ENCODE measurements around the gene LRRC70.

LRRC70 gene

DNA sequence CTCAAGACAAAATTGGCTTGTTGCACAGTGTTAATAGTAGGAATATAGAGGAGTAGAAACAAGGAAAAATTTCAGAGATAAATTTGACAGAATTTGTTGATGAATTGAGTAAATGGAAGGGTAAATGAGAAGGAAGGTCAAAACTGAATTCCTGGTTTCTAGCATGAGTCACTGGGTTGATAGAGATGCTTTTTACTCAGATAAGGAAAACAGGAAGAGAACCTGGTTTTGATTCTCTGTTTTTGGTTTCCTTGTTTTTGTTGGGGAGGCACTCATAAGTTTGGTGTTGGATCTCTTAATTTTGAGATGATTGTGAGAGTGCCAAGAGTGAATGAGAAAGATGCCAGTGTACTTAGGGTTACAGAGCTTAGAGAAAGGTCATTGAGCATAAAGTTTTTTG is 7.1 kb downstream of the LRRC70 start:
- no peak for DNase-seq (ENCODE audit: extremely low read depth, low read depth)
- no peak for TF ChIP-seq CTCF (IDR thresholded peaks at IDR 0.05; ENCODE audit: low read depth, low read length)

DNA sequence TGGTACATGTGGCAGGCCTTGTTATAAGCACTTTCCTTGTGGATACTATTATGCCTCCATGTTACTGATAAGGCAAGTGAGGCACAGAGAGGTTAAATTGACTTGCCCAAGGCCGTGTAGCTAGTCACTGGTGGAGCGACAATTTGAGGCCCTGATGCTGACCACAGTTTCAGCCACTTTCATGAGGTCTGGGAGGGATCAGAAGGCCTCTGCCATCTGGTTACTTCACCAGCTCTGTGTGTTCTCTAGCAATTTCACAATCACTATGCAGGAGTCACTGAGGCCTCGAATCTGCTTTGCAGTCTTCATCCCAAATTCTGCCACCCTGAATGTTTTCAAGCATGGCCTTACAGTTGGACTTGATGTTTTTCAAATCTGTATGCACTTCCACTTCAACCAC is 9.1 kb downstream of the LRRC70 start:
- TF ChIP-seq CTCF (IDR thresholded peaks at IDR 0.05; ENCODE audit: low read depth, low read length): no peak
- no peak for DNase-seq (ENCODE audit: extremely low read depth, low read depth)

- TF ChIP-seq CTCF (IDR thresholded peaks at IDR 0.05; ENCODE audit: low read depth, low read length): no peak
These were observed 10.0 kb downstream of the LRRC70 start for GRCh38 chr5:62588668-62589067.

GRCh38 chr5:62589504-62589903 is 10.9 kb downstream of the LRRC70 start:
- no peak for DNase-seq (ENCODE audit: extremely low read depth, low read depth)
- no peak for TF ChIP-seq CTCF (IDR thresholded peaks at IDR 0.05; ENCODE audit: low read depth, low read length)

More at GRCh38 chr5:62588668-62589067, 10.0 kb downstream of the LRRC70 start:
- no peak for DNase-seq (ENCODE audit: extremely low read depth, low read depth)

DNA sequence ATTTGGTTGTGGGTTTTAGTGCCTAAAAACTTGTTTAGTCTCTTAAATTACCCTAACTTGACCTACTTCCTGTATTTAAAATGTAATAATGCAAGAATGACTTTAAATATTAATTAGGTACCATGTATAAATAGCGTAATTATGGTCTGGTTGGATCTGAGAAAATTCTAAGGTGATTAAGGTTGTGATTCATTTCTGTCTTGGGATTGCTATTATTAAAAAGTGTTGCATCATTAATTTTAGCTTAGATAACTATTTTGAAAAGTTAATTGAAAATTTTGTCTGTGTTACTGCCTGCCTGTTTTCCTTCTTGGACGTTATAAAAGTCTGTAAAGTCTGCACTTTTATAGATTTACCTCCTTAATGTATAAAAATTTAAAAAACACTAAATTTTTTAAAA is 11.8 kb downstream of the LRRC70 start:
- no peak for TF ChIP-seq CTCF (IDR thresholded peaks at IDR 0.05; ENCODE audit: low read depth, low read length)
- no peak for DNase-seq (ENCODE audit: extremely low read depth, low read depth)

DNA sequence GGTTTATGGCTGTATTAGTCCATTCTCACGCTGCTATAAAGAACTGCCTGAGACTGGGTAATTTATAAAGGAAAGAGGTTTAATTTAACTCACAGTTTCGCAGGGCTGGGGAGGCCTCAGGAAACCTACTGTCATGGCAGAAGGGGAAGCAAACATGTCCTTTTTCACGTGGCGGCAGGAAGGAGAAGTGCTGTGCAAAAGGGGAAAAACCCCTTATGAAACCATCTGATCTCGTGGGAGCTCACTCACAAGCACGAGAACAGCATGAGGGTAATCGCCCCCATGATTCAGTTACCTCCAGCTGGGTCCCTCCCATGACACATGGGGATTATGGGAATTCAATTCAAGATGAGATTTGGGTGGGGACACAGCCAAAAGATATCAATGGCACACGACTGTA is 13.9 kb downstream of the LRRC70 start:
- no peak for DNase-seq (ENCODE audit: extremely low read depth, low read depth)
- TF ChIP-seq CTCF (IDR thresholded peaks at IDR 0.05; ENCODE audit: low read depth, low read length): no peak

DNA sequence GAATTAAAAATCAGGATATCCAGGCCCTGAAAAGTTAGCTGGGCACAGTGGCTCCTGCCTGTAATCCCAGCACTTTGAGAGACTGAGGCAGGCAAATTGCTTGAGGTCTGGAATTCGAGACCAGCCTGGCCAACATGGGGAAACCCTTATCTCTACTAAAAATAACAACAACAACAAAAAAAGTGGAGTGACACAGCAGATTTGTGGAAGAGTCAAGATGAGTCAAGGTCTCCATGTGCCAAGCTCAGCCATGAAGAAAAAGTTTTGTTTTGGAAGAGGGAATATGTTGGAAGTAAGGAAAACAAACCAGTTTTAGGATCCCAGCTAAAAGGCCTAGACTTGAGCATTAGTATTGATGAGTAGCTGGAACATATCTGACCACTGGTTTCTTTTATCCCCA is 14.7 kb downstream of the LRRC70 start:
- no peak for TF ChIP-seq CTCF (IDR thresholded peaks at IDR 0.05; ENCODE audit: low read depth, low read length)
- no peak for DNase-seq (ENCODE audit: extremely low read depth, low read depth)

Data from AG09319 (cell line).